Activated naive CD4-positive, alpha-beta T cell (primary cell): Measurements from ENCODE around the gene SUCLG2.

Experiments used
- DNase-seq, 4 experiments: peaks; one replicate each; lab custom pipeline; 2025; lab: John Stamatoyannopoulos, UW

The SUCLG2 gene

GRCh38 chr3:67509471-67510075 is 144.8 kb downstream of the SUCLG2 start:
- DNase-seq: no peak

- DNase-seq: no peak
These were observed 146.8 kb downstream of the SUCLG2 start for GRCh38 chr3:67507584-67507983.

GRCh38 chr3:67500709-67501108 is 153.7 kb downstream of the SUCLG2 start:
- no peak for DNase-seq

- no peak for DNase-seq
These were observed 156.7 kb downstream of the SUCLG2 start for GRCh38 chr3:67497746-67498145.

- no peak for DNase-seq
These were observed 158.7 kb downstream of the SUCLG2 start for GRCh38 chr3:67495751-67496150.

GRCh38 chr3:67493808-67494207 is 160.6 kb downstream of the SUCLG2 start:
- no peak for DNase-seq

GRCh38 chr3:67490658-67491057 is 163.8 kb downstream of the SUCLG2 start:
- DNase-seq: no peak

- DNase-seq: no peak
These were observed 164.6 kb downstream of the SUCLG2 start for GRCh38 chr3:67489816-67490215.

- no peak for DNase-seq
These were observed 166.8 kb downstream of the SUCLG2 start for GRCh38 chr3:67487564-67488114.

- DNase-seq: no peak
These were observed 167.5 kb downstream of the SUCLG2 start for GRCh38 chr3:67486883-67487282.

GRCh38 chr3:67484085-67484484 is 170.3 kb downstream of the SUCLG2 start:
- no peak for DNase-seq

GRCh38 chr3:67481126-67481525 is 173.3 kb downstream of the SUCLG2 start:
- DNase-seq: no peak

GRCh38 chr3:67478423-67478822 is 176.0 kb downstream of the SUCLG2 start:
- no peak for DNase-seq

GRCh38 chr3:67474311-67474710 is 180.1 kb downstream of the SUCLG2 start:
- DNase-seq: no peak

GRCh38 chr3:67472674-67473201 is 181.7 kb downstream of the SUCLG2 start:
- no peak for DNase-seq

GRCh38 chr3:67470207-67470606 is 184.2 kb downstream of the SUCLG2 start:
- DNase-seq: no peak

GRCh38 chr3:67468511-67468910 is 185.9 kb downstream of the SUCLG2 start:
- DNase-seq: no peak

- no peak for DNase-seq
These were observed 190.8 kb downstream of the SUCLG2 start for GRCh38 chr3:67463656-67464055.

GRCh38 chr3:67462187-67462586 is 192.2 kb downstream of the SUCLG2 start:
- no peak for DNase-seq

GRCh38 chr3:67461667-67462142 is 192.7 kb downstream of the SUCLG2 start:
- DNase-seq: no peak

GRCh38 chr3:67460841-67461510 is 193.4 kb downstream of the SUCLG2 start:
- no peak for DNase-seq

- no peak for DNase-seq
These were observed 194.6 kb downstream of the SUCLG2 start for GRCh38 chr3:67459796-67460195.

GRCh38 chr3:67458896-67459530 is 195.4 kb downstream of the SUCLG2 start:
- DNase-seq: no peak
